Measurements from ENCODE around the gene RAB7A. TPM values are rescaled to one million over a fixed set of nuclear protein-coding genes. Genes with fewer than 3 reads are reported as not detected.

The RAB7A gene
- total RNA-seq, 4 donors from 2014 or later: 91.6 to 210 (median 126) TPM

DNA sequence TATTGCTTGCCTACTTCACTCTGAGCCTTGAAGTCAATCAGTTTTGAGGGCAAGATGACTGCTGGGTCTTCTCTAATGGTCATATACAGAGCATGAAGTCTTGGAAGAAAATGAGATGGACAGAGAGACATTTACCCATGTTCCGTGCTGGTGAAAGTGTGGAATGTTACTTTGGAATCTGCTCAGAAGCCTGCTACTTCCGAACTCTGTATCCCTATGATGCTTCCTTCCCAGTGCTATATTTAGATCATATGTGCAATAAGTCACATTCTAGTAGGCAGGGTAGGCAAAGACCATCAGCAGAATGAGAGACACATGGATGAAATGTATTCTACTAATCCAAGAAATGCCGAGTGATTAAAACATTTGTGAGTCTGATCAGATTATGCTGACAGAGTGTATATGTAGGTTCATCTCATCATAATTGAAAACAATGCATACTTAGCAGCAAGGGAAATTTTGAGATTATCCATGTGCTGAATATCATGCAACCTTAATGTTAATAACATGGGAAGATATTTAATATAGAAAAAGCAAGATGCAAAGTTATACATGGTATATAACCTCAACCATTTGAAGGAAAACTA, 60.5 kb downstream of the RAB7A start:
- TF ChIP-seq, protein P1, sequence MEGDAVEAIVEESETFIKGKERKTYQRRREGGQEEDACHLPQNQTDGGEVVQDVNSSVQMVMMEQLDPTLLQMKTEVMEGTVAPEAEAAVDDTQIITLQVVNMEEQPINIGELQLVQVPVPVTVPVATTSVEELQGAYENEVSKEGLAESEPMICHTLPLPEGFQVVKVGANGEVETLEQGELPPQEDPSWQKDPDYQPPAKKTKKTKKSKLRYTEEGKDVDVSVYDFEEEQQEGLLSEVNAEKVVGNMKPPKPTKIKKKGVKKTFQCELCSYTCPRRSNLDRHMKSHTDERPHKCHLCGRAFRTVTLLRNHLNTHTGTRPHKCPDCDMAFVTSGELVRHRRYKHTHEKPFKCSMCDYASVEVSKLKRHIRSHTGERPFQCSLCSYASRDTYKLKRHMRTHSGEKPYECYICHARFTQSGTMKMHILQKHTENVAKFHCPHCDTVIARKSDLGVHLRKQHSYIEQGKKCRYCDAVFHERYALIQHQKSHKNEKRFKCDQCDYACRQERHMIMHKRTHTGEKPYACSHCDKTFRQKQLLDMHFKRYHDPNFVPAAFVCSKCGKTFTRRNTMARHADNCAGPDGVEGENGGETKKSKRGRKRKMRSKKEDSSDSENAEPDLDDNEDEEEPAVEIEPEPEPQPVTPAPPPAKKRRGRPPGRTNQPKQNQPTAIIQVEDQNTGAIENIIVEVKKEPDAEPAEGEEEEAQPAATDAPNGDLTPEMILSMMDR (IDR thresholded peaks at IDR 0.05; ENCODE audit: low read depth): no peak

DNA sequence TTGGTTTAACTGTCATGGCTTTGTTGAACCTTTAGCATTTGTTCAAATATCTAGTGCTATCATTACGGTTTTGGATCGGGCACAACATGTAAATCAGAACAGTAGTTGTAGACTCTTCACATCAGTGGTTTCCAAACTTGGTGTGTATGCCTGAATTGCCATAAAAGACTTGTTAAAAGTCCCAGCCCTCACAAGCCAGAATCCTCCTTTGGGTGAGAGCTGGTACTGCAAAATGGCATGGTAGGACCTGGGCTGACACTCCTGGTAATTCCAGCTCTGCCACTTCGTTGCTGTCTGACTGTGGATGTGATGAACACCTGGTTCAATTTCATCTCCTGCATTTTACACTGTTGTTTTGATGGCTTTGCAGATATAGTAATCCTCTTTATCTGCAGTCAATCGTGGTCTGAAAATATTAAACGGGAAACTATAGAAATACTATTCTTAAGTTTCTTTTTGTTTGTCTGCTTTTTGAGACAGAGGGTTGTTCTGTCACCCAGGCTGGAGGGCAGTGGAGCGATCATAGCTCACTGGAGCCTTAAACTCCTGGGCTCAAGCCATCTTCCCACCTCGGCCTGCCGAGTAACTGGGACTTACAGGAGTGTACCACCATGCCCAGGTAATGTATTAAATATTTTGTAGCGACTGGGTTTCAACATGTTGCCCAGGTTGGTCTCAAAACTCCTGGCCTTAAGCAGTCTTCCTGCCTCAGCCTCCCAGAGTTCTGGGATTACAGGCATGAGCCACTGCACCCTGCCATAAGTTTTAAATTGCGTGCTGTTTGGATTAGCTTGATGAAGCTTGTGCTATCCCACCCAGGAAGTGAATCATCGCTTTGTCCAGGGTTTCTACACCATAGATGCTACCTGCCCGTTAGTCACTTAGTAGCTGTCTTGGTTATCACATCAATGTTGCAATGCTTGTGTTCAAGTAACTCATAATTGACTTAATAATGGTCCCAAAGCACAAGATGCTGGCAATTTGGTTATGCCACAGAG, 61.6 kb downstream of the RAB7A start:
- TF ChIP-seq, protein P1 (IDR thresholded peaks at IDR 0.05; ENCODE audit: low read depth): no peak

DNA sequence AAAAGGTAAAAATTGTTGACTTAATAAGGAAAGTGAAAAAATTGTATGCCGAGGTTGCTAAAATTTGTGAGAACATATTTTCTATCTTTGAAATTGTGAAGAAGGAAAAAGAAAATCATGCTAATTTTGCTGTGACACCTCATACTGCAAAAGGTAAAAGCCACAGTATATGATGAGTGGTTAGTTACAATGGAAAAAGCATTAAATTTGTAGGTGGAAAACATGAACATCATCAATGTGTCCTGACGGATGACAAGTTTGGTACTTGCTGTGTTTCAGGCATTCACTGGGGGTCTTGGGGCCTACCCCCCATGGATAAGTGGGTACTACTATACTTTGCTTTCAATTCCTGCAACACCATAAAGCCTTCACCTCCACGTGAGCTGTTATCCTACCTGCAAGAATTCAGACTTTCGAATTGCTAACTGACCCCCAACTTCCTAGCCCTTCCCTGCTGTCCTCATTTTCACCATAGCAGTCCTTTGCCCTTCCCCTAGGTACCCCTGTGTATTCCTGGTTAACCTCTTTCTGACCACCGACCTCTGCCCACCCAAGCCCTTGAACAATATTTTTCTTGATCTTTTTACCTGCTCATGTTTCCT, 62.4 kb downstream of the RAB7A start:
- TF ChIP-seq, protein P1 (IDR thresholded peaks at IDR 0.05; ENCODE audit: low read depth): no peak

DNA sequence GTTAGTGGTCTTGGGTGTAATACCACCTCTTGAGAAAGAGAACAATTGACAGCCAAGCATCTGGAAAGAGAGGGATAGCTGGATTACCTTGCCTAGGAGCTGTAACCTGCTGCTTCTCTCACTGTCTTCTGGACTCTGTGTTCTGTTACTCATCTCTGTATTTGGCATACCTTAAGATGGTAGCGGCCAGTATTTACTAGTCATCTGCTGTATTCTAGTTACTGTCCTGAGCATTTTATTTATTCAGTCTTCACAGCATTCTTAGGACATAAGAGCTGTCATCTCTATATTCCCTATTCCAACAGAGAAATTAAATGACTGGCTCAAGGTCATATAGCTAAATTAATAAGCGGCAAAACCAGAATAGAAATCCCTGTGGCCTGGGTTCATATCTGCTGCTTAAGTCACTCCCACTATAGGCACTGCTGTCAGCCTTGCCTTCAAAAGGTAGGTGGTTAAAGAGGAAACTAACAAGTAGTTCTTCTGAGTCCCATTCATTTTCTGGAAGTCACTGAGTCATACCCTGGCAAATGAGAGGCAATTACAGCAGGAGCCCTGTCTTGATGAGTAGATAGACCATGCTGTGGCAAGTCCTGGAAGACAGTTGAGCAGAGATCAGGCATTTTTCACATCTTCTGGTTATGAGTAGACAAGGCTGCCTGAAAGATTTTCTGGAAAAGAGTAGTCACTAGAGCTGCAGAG, 68.2 kb downstream of the RAB7A start:
- TF ChIP-seq, protein P1 (IDR thresholded peaks at IDR 0.05; ENCODE audit: low read depth): no peak

DNA sequence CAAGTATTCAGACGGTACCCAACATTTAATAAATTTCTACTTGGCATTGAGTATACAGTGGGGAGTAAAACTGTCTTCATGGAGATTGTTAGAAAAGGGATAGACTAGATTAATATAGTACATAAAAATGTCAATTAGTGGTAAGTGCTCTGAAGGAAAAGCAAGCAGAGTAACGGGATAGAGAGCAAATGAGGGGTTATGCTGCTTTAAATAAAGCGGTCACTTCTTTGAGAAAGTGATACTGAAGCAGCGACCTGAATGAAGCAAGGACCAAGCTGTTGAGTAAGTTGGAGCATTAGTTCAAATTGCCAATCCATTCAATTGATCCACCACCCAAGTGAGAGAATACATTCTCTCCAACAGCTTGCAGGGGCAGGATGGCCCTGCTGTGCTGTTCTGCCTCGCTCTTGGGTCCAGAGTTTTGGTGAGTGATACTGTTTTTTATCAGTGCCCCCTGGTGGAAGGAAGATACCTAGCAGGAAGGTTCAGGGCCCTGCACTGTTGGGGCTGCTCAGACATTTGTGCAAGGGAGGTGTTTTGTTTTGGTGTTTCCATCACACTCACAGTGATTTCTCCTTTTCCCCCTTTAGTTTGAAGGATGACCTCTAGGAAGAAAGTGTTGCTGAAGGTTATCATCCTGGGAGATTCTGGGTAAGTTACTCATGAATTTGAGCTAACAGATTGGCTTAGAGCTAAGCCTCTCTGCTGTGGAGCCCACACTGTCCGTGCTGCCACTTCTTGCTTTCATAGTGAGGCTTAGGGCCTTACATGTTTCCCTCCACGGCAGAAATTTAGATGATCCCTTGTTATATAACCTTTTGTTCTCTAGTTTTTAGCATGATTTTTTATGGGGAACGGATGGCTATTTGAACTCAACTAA, 69.0 kb downstream of the RAB7A start:
- TF ChIP-seq, protein P1 (IDR thresholded peaks at IDR 0.05; ENCODE audit: low read depth): no peak

DNA sequence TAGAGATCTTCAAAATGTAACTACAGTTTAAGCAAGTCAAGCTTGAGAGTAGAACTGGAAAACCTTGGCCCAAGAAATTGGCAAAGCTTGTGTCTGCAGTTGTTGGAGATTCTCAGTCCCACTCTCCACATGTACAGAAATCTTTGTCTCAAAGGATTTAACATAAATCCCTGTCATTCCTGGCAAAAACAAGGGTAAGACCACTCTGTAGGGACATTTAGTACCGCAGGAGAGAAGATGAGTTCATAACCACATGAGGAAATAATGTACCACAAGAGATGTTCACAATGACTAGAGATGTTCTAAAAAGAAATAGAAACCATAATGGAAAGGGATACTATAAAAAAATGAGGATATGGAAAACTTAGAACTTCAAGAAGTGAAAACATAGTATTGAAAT, 73.7 kb downstream of the RAB7A start:
- TF ChIP-seq, protein P1 (IDR thresholded peaks at IDR 0.05; ENCODE audit: low read depth): no peak
